OCI-LY7 (cell line): ENCODE results near the gene SH2D3C. TPM values are rescaled to one million over a fixed set of nuclear protein-coding genes. Genes with fewer than 3 reads are reported as not detected.

Source experiments
- BruUV-seq: library from RNA; stranded (reverse); fragments of 400-500 nt; replicated peaks from 2 replicates; lab custom pipeline; 2021; lab: Mats Ljungman, UMichigan
- CTCF ChIA-PET: fragments of 300-600 bp; sonication (Branson Sonifier 250); formaldehyde crosslinking; loops from one replicate; lab custom pipeline; 2022; ENCODE audit warnings: antibody characterized with exemption; ENCODE audit not compliant: unreplicated experiment; lab: Charles Lee
- POLR2A ChIA-PET: fragments of 300-600 bp; sonication (Branson Sonifier 250); formaldehyde crosslinking; loops from one replicate; lab custom pipeline; 2022; ENCODE audit warnings: antibody characterized with exemption; lab: Charles Lee
- DNase-seq: peaks from one replicate; pipeline ENCODE4 v3.0.0-alpha.2; 2015; ENCODE audit warnings: low spot score
- H2AFZ ChIP-seq: fragments of 200-600 bp; sonication (generic), shearing (Covaris generic); 2 replicates; pipeline ENCODE4 v1.6.1; 2014; ENCODE audit warnings: mild to moderate bottlenecking, antibody characterized with exemption, low read length, moderate library complexity
- H3K27ac ChIP-seq: fragments of 200-600 bp; sonication (generic); 2 replicates; pipeline ENCODE4 v1.5.1; 2014; ENCODE audit warnings: mixed run types, low read depth, mild to moderate bottlenecking, moderate library complexity, low read length, inconsistent platforms; ENCODE audit not compliant: poor library complexity, severe bottlenecking
- H3K36me3 ChIP-seq: fragments of 200-600 bp; sonication (generic); 2 replicates; pipeline ENCODE4 v1.6.1; 2014; ENCODE audit warnings: mild to moderate bottlenecking, antibody characterized with exemption, low read length, moderate library complexity, mixed read lengths; ENCODE audit not compliant: insufficient read depth
- H3K4me1 ChIP-seq: fragments of 200-600 bp; sonication (generic); 2 replicates; pipeline ENCODE4 v1.5.1; 2014; ENCODE audit warnings: mild to moderate bottlenecking, low read length; ENCODE audit not compliant: insufficient read depth, poor library complexity, severe bottlenecking
- H3K4me2 ChIP-seq: fragments of 200-600 bp; sonication (generic); 2 replicates; pipeline ENCODE4 v1.6.1; 2014; ENCODE audit warnings: mild to moderate bottlenecking, low read length
- H3K4me3 ChIP-seq: fragments of 200-600 bp; sonication (generic); 2 replicates; pipeline ENCODE4 v1.5.1; 2014; ENCODE audit warnings: mild to moderate bottlenecking, low read depth, low read length; ENCODE audit not compliant: poor library complexity, severe bottlenecking
- H3K79me2 ChIP-seq: fragments of 200-600 bp; sonication (generic); 2 replicates; pipeline ENCODE4 v1.6.1; 2016; ENCODE audit warnings: low read depth, mild to moderate bottlenecking, low read length, moderate library complexity, mixed read lengths; ENCODE audit not compliant: insufficient read depth
- H3K9me2 ChIP-seq: fragments of 200-600 bp; sonication (generic); 2 replicates; pipeline ENCODE4 v1.6.1; 2016; ENCODE audit warnings: mild to moderate bottlenecking, low read length, mixed read lengths; ENCODE audit not compliant: insufficient read depth
- H3K9me3 ChIP-seq: fragments of 200-600 bp; sonication (generic); 2 replicates; pipeline ENCODE4 v1.6.1; 2014; ENCODE audit warnings: mild to moderate bottlenecking, mixed run types, low read length, mixed read lengths
- H4K20me1 ChIP-seq: fragments of 200-600 bp; sonication (generic); 2 replicates; pipeline ENCODE4 v1.6.1; 2014; ENCODE audit warnings: mild to moderate bottlenecking, antibody characterized with exemption, low read length, moderate library complexity, mixed read lengths; ENCODE audit not compliant: insufficient read depth
- CTCF ChIP-seq: fragments of 200-600 bp; sonication (generic); conservative IDR thresholded peaks from 2 replicates; pipeline ENCODE4 v1.5.1; 2014; ENCODE audit warnings: mild to moderate bottlenecking, antibody characterized with exemption, low read length, moderate library complexity, mixed read lengths
- EZH2phosphoT487 ChIP-seq: fragments of 200-600 bp; sonication (generic); IDR thresholded peaks from 2 replicates; pipeline ENCODE4 v1.6.1; 2018; ENCODE audit warnings: low read depth, borderline replicate concordance, mild to moderate bottlenecking, mixed run types, antibody characterized with exemption, low read length, moderate library complexity, mixed read lengths
- intact Hi-C: fragments of 100-400 bp; cut with micrococcal nuclease; formaldehyde crosslinking; loops from one replicate; pipeline ENCODE4 v1.10.0; 2022; ENCODE audit not compliant: unreplicated experiment
- total RNA-seq, 2 experiments: library from RNA; depleted of rRNA in 1 of 2; stranded (reverse); fragments of >200 nt in 1 of 2; shearing (Covaris generic) in 1 of 2; gene quantifications; 2 replicates each; pipeline ENCODE4 v1.2.3, GENCODE V29; 2014 to 2022

SH2D3C gene
- total RNA-seq, 2 experiments from 2014 or later: 40.0 to 45.7 TPM

GRCh38 chr9:127769929-127770582 is 8.4 kb downstream of the SH2D3C start:
- intact Hi-C loops: no loop called here
- Histone ChIP-seq H3K79me2 (peaks cover 23% of the 10 kb centered on the region), H3K36me3 (peaks cover 72% of the 10 kb centered on the region), H3K4me2 (peak overlapping the region; percentile 98), H3K27ac (peak overlapping the region; percentile 30), H3K9me3 (no peaks in the 10 kb centered on the region), H4K20me1 (0 out of 2 replicates have a peak, but pooled peaks cover 6% of the 10 kb centered on the region), H2AFZ (no peak overlapping the region), H3K4me3 (peak overlapping the region; percentile 69), H3K9me2 (no peaks in the 10 kb centered on the region), H3K4me1 (peaks cover 63% of the 10 kb centered on the region)
- TF ChIP-seq CTCF: 0 out of 2 replicates have a peak, but pooled peaks have one; percentile 18
- no peak for TF ChIP-seq EZH2phosphoT487
- ChIA-PET CTCF (interaction anchor here (0.6 kb wide), 1 partner anchor 16 kb away, joined by 3 read pairs; the partner anchor contains the start of gene CDK9), POLR2A (interaction anchor here (1.1 kb wide), 1 partner anchor 16 kb away, joined by 3 read pairs; the partner anchor contains the start of gene CDK9)
- no peak for DNase-seq
- no TSS peak for BruUV-seq

GRCh38 chr9:127769101-127769500 is 9.4 kb downstream of the SH2D3C start:
- 0 out of 2 replicates have a peak, but pooled peaks cover 6% of the 10 kb centered on the region for H4K20me1 ChIP-seq
- no TSS peak for BruUV-seq
- H3K36me3 ChIP-seq: peaks cover 71% of the 10 kb centered on the region
- no peak for TF ChIP-seq CTCF
- no peak for TF ChIP-seq EZH2phosphoT487
- intact Hi-C loops: no loop called here
- H3K9me2 ChIP-seq: no peaks in the 10 kb centered on the region
- H3K4me2 ChIP-seq: no peak overlapping the region
- H3K9me3 ChIP-seq: no peaks in the 10 kb centered on the region
- no peak overlapping the region for H3K4me3 ChIP-seq
- H3K4me1 ChIP-seq: peaks cover 53% of the 10 kb centered on the region
- no peak overlapping the region for H2AFZ ChIP-seq
- no peak overlapping the region for H3K27ac ChIP-seq
- no peak for DNase-seq
- H3K79me2 ChIP-seq: peaks cover 19% of the 10 kb centered on the region; the same call in 1 of the 2 replicates
- CTCF ChIA-PET: no interaction called here
- POLR2A ChIA-PET: interaction anchor here (1.1 kb wide), 1 partner anchor 17 kb away, joined by 3 read pairs; the partner anchor contains the start of gene CDK9

- H3K4me1 ChIP-seq: peaks cover 50% of the 10 kb centered on the region
- H3K27ac ChIP-seq: no peak overlapping the region
- no peak for TF ChIP-seq EZH2phosphoT487
- no peak for TF ChIP-seq CTCF
- no TSS peak for BruUV-seq
- POLR2A ChIA-PET: no interaction called here
- no peak overlapping the region for H3K4me3 ChIP-seq
- H4K20me1 ChIP-seq: 0 out of 2 replicates have a peak, but pooled peaks cover 6% of the 10 kb centered on the region
- H3K4me2 ChIP-seq: no peak overlapping the region
- CTCF ChIA-PET: no interaction called here
- H2AFZ ChIP-seq: no peak overlapping the region
- no peak for DNase-seq
- no peaks in the 10 kb centered on the region for H3K9me2 ChIP-seq
- no peaks in the 10 kb centered on the region for H3K9me3 ChIP-seq
- intact Hi-C loops: no loop called here
- H3K79me2 ChIP-seq: peaks cover 19% of the 10 kb centered on the region; the same call in 1 of the 2 replicates
- H3K36me3 ChIP-seq: peaks cover 71% of the 10 kb centered on the region
These were observed 9.8 kb downstream of the SH2D3C start for GRCh38 chr9:127768698-127769097.
